Measurements from ENCODE around the gene HOXB1.

- TF ChIP-seq CTCF (IDR thresholded peaks at IDR 0.05; ENCODE audit: borderline replicate concordance, extremely low read depth, low read length, poor library complexity, severe bottlenecking) (no peak), EZH2 (IDR thresholded peaks at IDR 0.05; ENCODE audit: borderline replicate concordance, low read depth, low read length, severe bottlenecking) (no peak)
These were observed 37.9 kb upstream of the HOXB1 start for GRCh38 chr17:48568499-48569239.

Measured in DND-41 (cell line).